GM23338 (cell line): ENCODE measurements around the gene UST. TPM values are rescaled to one million over a fixed set of nuclear protein-coding genes. Genes with fewer than 3 reads are reported as not detected.
"Not testable (repeated sequence)": the region's sequence is repeated elsewhere in the genome, so short reads cannot be mapped to it uniquely, and the experiment has no call there.

Experiments
- ATAC-seq: fragments of 200-7000 bp; cut with Tn5 transposase; 3 replicates; pipeline ENCODE4 v1.9.1; 2020
- DNase-seq: peaks from one replicate; pipeline ENCODE4 v3.0.0-alpha.2; 2015; ENCODE audit warnings: low spot score
- H2AFZ ChIP-seq: fragments of 200-600 bp; sonication (generic); 2 replicates; pipeline ENCODE4 v1.8.0; 2016; ENCODE audit warnings: antibody characterized with exemption, mild to moderate bottlenecking, moderate library complexity
- H3F3A ChIP-seq: fragments of 200-600 bp; sonication (generic); replicated peaks from 2 replicates; pipeline ENCODE4 v1.8.0; 2017; ENCODE audit warnings: antibody characterized with exemption, mixed run types, low read depth
- H3K27ac ChIP-seq: fragments of 200-600 bp; sonication (generic); 2 replicates; pipeline ENCODE4 v1.6.1; 2016; ENCODE audit warnings: low read depth
- H3K27me3 ChIP-seq: fragments of 200-600 bp; sonication (generic); 2 replicates; pipeline ENCODE4 v1.8.0; 2016; ENCODE audit warnings: mild to moderate bottlenecking, mixed run types, moderate library complexity; ENCODE audit not compliant: insufficient read depth
- H3K36me3 ChIP-seq: fragments of 200-600 bp; sonication (generic); 2 replicates; pipeline ENCODE4 v1.8.0; 2016; ENCODE audit warnings: mild to moderate bottlenecking; ENCODE audit not compliant: insufficient read depth
- H3K4me1 ChIP-seq: fragments of 200-600 bp; sonication (generic); 2 replicates; pipeline ENCODE4 v1.8.0; 2016; ENCODE audit warnings: mild to moderate bottlenecking, moderate library complexity; ENCODE audit not compliant: insufficient read depth
- H3K4me2 ChIP-seq: fragments of 200-600 bp; sonication (generic); 2 replicates; pipeline ENCODE4 v1.7.1; 2017; ENCODE audit warnings: mixed run types
- H3K4me3 ChIP-seq: fragments of 200-600 bp; sonication (generic); 2 replicates; pipeline ENCODE4 v1.6.1; 2016; ENCODE audit warnings: mixed run types
- H3K79me2 ChIP-seq: fragments of 200-600 bp; sonication (generic); replicated peaks from 2 replicates; pipeline ENCODE4 v1.8.0; 2017; ENCODE audit warnings: mild to moderate bottlenecking; ENCODE audit not compliant: insufficient read depth
- H3K9me2 ChIP-seq: fragments of 200-600 bp; sonication (generic); 2 replicates; pipeline ENCODE4 v1.8.0; 2017; ENCODE audit not compliant: insufficient read depth
- H4K20me1 ChIP-seq: fragments of 200-600 bp; sonication (generic); replicated peaks from 2 replicates; pipeline ENCODE4 v1.8.0; 2017; ENCODE audit warnings: mild to moderate bottlenecking; ENCODE audit not compliant: insufficient read depth
- H3K27ac Mint-ChIP-seq: 2 replicates; pipeline ENCODE4 v1.8.0; 2020; ENCODE audit warnings: inconsistent platforms, mild to moderate bottlenecking, moderate library complexity, mixed read lengths
- H3K27me3 Mint-ChIP-seq: 3 replicates; pipeline ENCODE4 v1.8.0; 2022; ENCODE audit warnings: low read depth, mild to moderate bottlenecking, moderate library complexity, mixed read lengths, inconsistent platforms; ENCODE audit not compliant: insufficient read depth, poor library complexity
- H3K36me3 Mint-ChIP-seq: 3 replicates; pipeline ENCODE4 v1.8.0; 2021; ENCODE audit warnings: low read depth, mild to moderate bottlenecking, inconsistent platforms, moderate library complexity, mixed read lengths
- H3K4me1 Mint-ChIP-seq: 3 replicates; pipeline ENCODE4 v1.8.0; 2020; ENCODE audit warnings: mild to moderate bottlenecking, inconsistent platforms, mixed read lengths
- H3K4me3 Mint-ChIP-seq: 3 replicates; pipeline ENCODE4 v1.8.0; 2021; ENCODE audit warnings: moderate library complexity, mild to moderate bottlenecking, inconsistent platforms, mixed read lengths
- H3K9me3 Mint-ChIP-seq: 3 replicates; pipeline ENCODE4 v1.8.0; 2020; ENCODE audit warnings: moderate library complexity, mild to moderate bottlenecking, inconsistent platforms, mixed read lengths
- CREB1 ChIP-seq: fragments of 250-450 bp; sonication (Bioruptor Pico); IDR thresholded peaks from 2 replicates; pipeline ENCODE4 v1.5.0; 2020; ENCODE audit warnings: low read depth, mild to moderate bottlenecking, moderate library complexity
- EZH2 ChIP-seq: fragments of 200-600 bp; sonication (generic); IDR thresholded peaks from one replicate; pipeline ENCODE4 v1.8.0; 2017; ENCODE audit warnings: antibody characterized with exemption, mild to moderate bottlenecking, low read depth; ENCODE audit not compliant: unreplicated experiment
- EZH2phosphoT487 ChIP-seq: fragments of 200-600 bp; sonication (generic); IDR thresholded peaks from one replicate; pipeline ENCODE4 v1.8.1; 2018; ENCODE audit warnings: antibody characterized with exemption; ENCODE audit not compliant: unreplicated experiment
- NANOG ChIP-seq: IDR thresholded peaks from 2 replicates; pipeline ENCODE4 v1.6.1; 2016; ENCODE audit warnings: antibody characterized with exemption, borderline replicate concordance
- ZNF114 ChIP-seq: fragments of 250-450 bp; sonication (Bioruptor Pico); IDR thresholded peaks from 2 replicates; pipeline ENCODE4 v1.5.0; 2020; ENCODE audit warnings: mild to moderate bottlenecking, moderate library complexity
- polyA plus RNA-seq: library from polyadenylated mRNA; unstranded; fragments of >200 nt; fragmentation: Nextera tagmentation; extraction: Ambion mirVana; gene quantifications from 2 replicates; pipeline ENCODE4 v1.2.1, GENCODE V29; 2016
- total RNA-seq: library from RNA; depleted of rRNA; stranded (reverse); fragments of >200 nt; shearing (Covaris generic); gene quantifications from 2 replicates; pipeline ENCODE4 v1.2.3, GENCODE V29; 2014
- TF ChIP-seq, protein P1 (sequence below), 2 experiments: fragments of 200-600 bp in 1 of 2; sonication (generic) in 1 of 2; conservative IDR thresholded peaks; 2 replicates each; pipeline versions ENCODE4 v1.5.1 to v1.6.1; 2016 to 2017; ENCODE audit warnings: antibody characterized with exemption in 2 of 2, low read depth in 2 of 2, mild to moderate bottlenecking in 2 of 2, moderate library complexity in 1 of 2

UST gene
- total and polyA plus RNA-seq, 2 experiments from 2014 or later, result 12.6 to 33.0 TPM

GRCh38 chr6:148780423-148780822, 33.6 kb downstream of the UST start:
- Histone ChIP-seq H3K4me1 (peaks cover 16% of the 10 kb centered on the region), H3K79me2 (peaks cover 100% of the 10 kb centered on the region), H4K20me1 (peaks cover 22% of the 10 kb centered on the region)
- H3K27me3 ChIP-seq, ATAC-seq, H3K9me3 Mint-ChIP-seq, H3K4me3 Mint-ChIP-seq, H3K4me2 ChIP-seq, H3K36me3 ChIP-seq, H2AFZ ChIP-seq, H3K4me3 ChIP-seq, DNase-seq, H3K27me3 Mint-ChIP-seq, H3K9me2 ChIP-seq, H3K27ac Mint-ChIP-seq, H3K27ac ChIP-seq, H3F3A ChIP-seq: not testable (repeated sequence)
- peaks cover 28% of the 10 kb centered on the region for H3K36me3 Mint-ChIP-seq
- peaks cover 35% of the 10 kb centered on the region for H3K4me1 Mint-ChIP-seq

- H3K4me1 ChIP-seq, result peaks cover 13% of the 10 kb centered on the region
- H3K36me3 Mint-ChIP-seq, result peaks cover 28% of the 10 kb centered on the region
- no peak overlapping the region for H3K27ac ChIP-seq
- H2AFZ ChIP-seq, result no peak overlapping the region
- H3K9me3 Mint-ChIP-seq, result no peaks in the 10 kb centered on the region
- no peak for TF ChIP-seq ZNF114
- no peak for TF ChIP-seq EZH2phosphoT487
- no peak for TF ChIP-seq NANOG
- TF ChIP-seq, protein P1, sequence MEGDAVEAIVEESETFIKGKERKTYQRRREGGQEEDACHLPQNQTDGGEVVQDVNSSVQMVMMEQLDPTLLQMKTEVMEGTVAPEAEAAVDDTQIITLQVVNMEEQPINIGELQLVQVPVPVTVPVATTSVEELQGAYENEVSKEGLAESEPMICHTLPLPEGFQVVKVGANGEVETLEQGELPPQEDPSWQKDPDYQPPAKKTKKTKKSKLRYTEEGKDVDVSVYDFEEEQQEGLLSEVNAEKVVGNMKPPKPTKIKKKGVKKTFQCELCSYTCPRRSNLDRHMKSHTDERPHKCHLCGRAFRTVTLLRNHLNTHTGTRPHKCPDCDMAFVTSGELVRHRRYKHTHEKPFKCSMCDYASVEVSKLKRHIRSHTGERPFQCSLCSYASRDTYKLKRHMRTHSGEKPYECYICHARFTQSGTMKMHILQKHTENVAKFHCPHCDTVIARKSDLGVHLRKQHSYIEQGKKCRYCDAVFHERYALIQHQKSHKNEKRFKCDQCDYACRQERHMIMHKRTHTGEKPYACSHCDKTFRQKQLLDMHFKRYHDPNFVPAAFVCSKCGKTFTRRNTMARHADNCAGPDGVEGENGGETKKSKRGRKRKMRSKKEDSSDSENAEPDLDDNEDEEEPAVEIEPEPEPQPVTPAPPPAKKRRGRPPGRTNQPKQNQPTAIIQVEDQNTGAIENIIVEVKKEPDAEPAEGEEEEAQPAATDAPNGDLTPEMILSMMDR (conservative IDR thresholded peaks at IDR 0.05; ENCODE audit: low read depth in 2 of 2), result no peak
- H4K20me1 ChIP-seq, result peaks cover 22% of the 10 kb centered on the region
- peaks cover 100% of the 10 kb centered on the region for H3K79me2 ChIP-seq
- no peaks in the 10 kb centered on the region for H3K27me3 ChIP-seq
- no peak overlapping the region for H3K4me3 ChIP-seq
- DNase-seq (no peak), ATAC-seq (no peak)
- no peak overlapping the region for H3K27ac Mint-ChIP-seq
- no peak overlapping the region for H3K4me2 ChIP-seq
- peaks cover 3% of the 10 kb centered on the region for H3K27me3 Mint-ChIP-seq
- H3K9me2 ChIP-seq, result no peaks in the 10 kb centered on the region
- peaks cover 35% of the 10 kb centered on the region for H3K4me1 Mint-ChIP-seq
- no peaks in the 10 kb centered on the region for H3K36me3 ChIP-seq
- no peaks in the 10 kb centered on the region for H3F3A ChIP-seq
- H3K4me3 Mint-ChIP-seq, result no peak overlapping the region
Measured at GRCh38 chr6:148780918-148781436, 34.1 kb downstream of the UST start.

GRCh38 chr6:148789948-148790347, 43.1 kb downstream of the UST start:
- no peak for TF ChIP-seq EZH2
- TF ChIP-seq CREB1 (CRISPR knock-in tag), result no peak
- no peak for TF ChIP-seq EZH2phosphoT487
- no peak for TF ChIP-seq ZNF114
- no peak for TF ChIP-seq NANOG
- peaks cover 49% of the 10 kb centered on the region for H3K36me3 Mint-ChIP-seq
- H3K9me2 ChIP-seq, result no peaks in the 10 kb centered on the region
- H3K4me3 ChIP-seq, result no peak overlapping the region
- DNase-seq, result no peak
- H2AFZ ChIP-seq, result no peak overlapping the region
- H3K79me2 ChIP-seq, result peaks cover 100% of the 10 kb centered on the region
- peaks cover 30% of the 10 kb centered on the region for H3K4me1 ChIP-seq
- H3K27me3 Mint-ChIP-seq, result no peaks in the 10 kb centered on the region
- H3K4me3 Mint-ChIP-seq, result no peak overlapping the region
- H3K27me3 ChIP-seq, result no peaks in the 10 kb centered on the region
- H3K4me2 ChIP-seq, result no peak overlapping the region
- no peak overlapping the region for H3K27ac Mint-ChIP-seq
- ATAC-seq, result peak; percentile 24; the same call in 1 of the 3 replicates
- peaks cover 24% of the 10 kb centered on the region for H4K20me1 ChIP-seq
- H3K36me3 ChIP-seq, result no peaks in the 10 kb centered on the region
- H3K4me1 Mint-ChIP-seq, result peaks cover 33% of the 10 kb centered on the region
- H3K27ac ChIP-seq, result no peak overlapping the region
- no peaks in the 10 kb centered on the region for H3F3A ChIP-seq
- H3K9me3 Mint-ChIP-seq, result peaks cover 7% of the 10 kb centered on the region; the same call in 2 of the 3 replicates
